Inflammatory macrophage (primary cell): ENCODE measurements around the gene OR6C6.
"Not testable (repeated sequence)": the region's sequence is repeated elsewhere in the genome, so short reads cannot be mapped to it uniquely, and the experiment has no call there.

Experiments used
- DNase-seq, 2 donors: peaks; one replicate each; pipeline ENCODE4 v3.0.0-alpha.2; 2020 to 2022
- total RNA-seq, 18 experiments: gene quantifications; one replicate each; lab custom pipeline; 2026; ENCODE audit warnings: mixed read lengths in 6 of 18, inconsistent platforms in 2 of 18; lab: John Stamatoyannopoulos, UW

OR6C6 gene
- total RNA-seq, result 0 to 0.03 (median 0) reads per million in 18 experiments

- no peak for DNase-seq
These were observed at the start of gene OR6C6 for GRCh38 chr12:55296469-55296868. OR6C6 (minus strand) TSS chr12:55296569; CDS start chr12:55295232, 1,337 bp downstream.

GRCh38 chr12:55336002-55336401, 39.6 kb upstream of the OR6C6 start:
- no peak for DNase-seq

GRCh38 chr12:55330446-55330845, 34.1 kb upstream of the OR6C6 start, which contains the start of gene OR6C3:
OR6C3 (plus strand) TSS chr12:55330746; CDS start chr12:55331701, 955 bp downstream.
- DNase-seq, result no peak

- not testable (repeated sequence) for DNase-seq
These were observed 29.4 kb upstream of the OR6C6 start for GRCh38 chr12:55325801-55326200.

GRCh38 chr12:55320201-55320600, 23.8 kb upstream of the OR6C6 start:
- DNase-seq, result no peak

GRCh38 chr12:55314043-55314442, 17.7 kb upstream of the OR6C6 start, which contains the start of gene OR6C1:
OR6C1 (plus strand) TSS chr12:55314343; CDS start chr12:55320600, 6,257 bp downstream.
- DNase-seq, result no peak

GRCh38 chr12:55289999-55290398, 6.4 kb downstream of the OR6C6 start:
- DNase-seq, result no peak

- no peak for DNase-seq
These were observed 15.4 kb downstream of the OR6C6 start for GRCh38 chr12:55280991-55281390.

GRCh38 chr12:55258303-55258702, 38.1 kb downstream of the OR6C6 start:
- DNase-seq, result no peak

GRCh38 chr12:55256831-55257230, 39.5 kb downstream of the OR6C6 start:
- DNase-seq, result no peak

GRCh38 chr12:55253281-55253680, 43.1 kb downstream of the OR6C6 start:
- DNase-seq, result no peak

- DNase-seq, result no peak
These were observed 45.4 kb downstream of the OR6C6 start for GRCh38 chr12:55250944-55251343.

GRCh38 chr12:55246159-55246558, 50.2 kb downstream of the OR6C6 start:
- no peak for DNase-seq

- no peak for DNase-seq
These were observed 52.1 kb downstream of the OR6C6 start, which contains the start of gene OR6C74 for GRCh38 chr12:55244309-55244708. OR6C74 (plus strand) TSS chr12:55244609; CDS start chr12:55247288, 2,679 bp downstream.
